Activated CD4-positive, alpha-beta memory T cell treated with anti-CD3 and anti-CD28 coated beads, Interleukin-2, amount 10 ng/mL, durations not matched to agents 7 days and 5 days (primary cell): ENCODE measurements around the gene RPS6KL1. TPM values are rescaled to one million over a fixed set of nuclear protein-coding genes. Genes with fewer than 3 reads are reported as not detected.
"Not testable (repeated sequence)": the region's sequence is repeated elsewhere in the genome, so short reads cannot be mapped to it uniquely, and the experiment has no call there.

Experiments
- CTCF ChIA-PET: fragments of 350-600 bp; sonication (Branson Sonifier 250); formaldehyde crosslinking; loops from one replicate; lab custom pipeline; 2021; ENCODE audit warnings: antibody characterized with exemption, inconsistent platforms; lab: Charles Lee
- POLR2A ChIA-PET: fragments of 350-600 bp; sonication (Branson Sonifier 250); formaldehyde crosslinking; loops from one replicate; lab custom pipeline; 2021; ENCODE audit warnings: antibody characterized with exemption; lab: Charles Lee
- DNase-seq: peaks from one replicate; pipeline ENCODE4 v3.0.0-alpha.2; 2020
- H3K27ac Mint-ChIP-seq: one replicate; pipeline ENCODE4 v1.8.0; 2021; ENCODE audit warnings: mild to moderate bottlenecking, mixed read lengths
- H3K27me3 Mint-ChIP-seq: one replicate; pipeline ENCODE4 v1.8.0; 2021; ENCODE audit warnings: mixed read lengths
- H3K36me3 Mint-ChIP-seq: one replicate; pipeline ENCODE4 v1.8.0; 2021; ENCODE audit warnings: low read depth, mixed read lengths
- H3K4me1 Mint-ChIP-seq: one replicate; pipeline ENCODE4 v1.8.0; 2021; ENCODE audit warnings: mixed read lengths
- H3K4me3 Mint-ChIP-seq: one replicate; pipeline ENCODE4 v1.8.0; 2021; ENCODE audit warnings: mild to moderate bottlenecking, mixed read lengths
- H3K9me3 Mint-ChIP-seq: one replicate; pipeline ENCODE4 v1.8.0; 2021; ENCODE audit warnings: mixed read lengths
- total RNA-seq, 2 experiments: library from RNA; stranded (reverse); gene quantifications; one replicate each; pipeline ENCODE4 v1.2.3, GENCODE V29; 2021

The RPS6KL1 gene
- total RNA-seq, 2 experiments from 2014 or later: 3.6 to 3.8 TPM

GRCh38 chr14:74931744-74932143, 8.7 kb upstream of the RPS6KL1 start:
- Mint-ChIP-seq H3K27me3 (peaks cover 26% of the 10 kb centered on the region), H3K4me1 (peaks cover 17% of the 10 kb centered on the region)
- H3K4me3 Mint-ChIP-seq, DNase-seq, H3K36me3 Mint-ChIP-seq, H3K27ac Mint-ChIP-seq, H3K9me3 Mint-ChIP-seq: not testable (repeated sequence)
- CTCF ChIA-PET: interaction anchor here (0.9 to 3.3 kb wide), 3 partner anchors 8 to 14 kb away, joined by 3 to 23 read pairs (median 3); partner anchors contain the start of gene RPS6KL1
- POLR2A ChIA-PET: interaction anchor here (0.6 to 2.9 kb wide), 3 partner anchors 8 to 571 kb away, joined by 3 to 8 read pairs (median 5); partner anchors contain the start of gene RPS6KL1

- ChIA-PET POLR2A (no interaction called here), CTCF (interaction anchor here (0.6 to 3.3 kb wide), 4 partner anchors 17 to 368 kb away, joined by 3 to 23 read pairs (median 4); no protein-coding TSS in a partner anchor)
- H3K4me3 Mint-ChIP-seq: no peak overlapping the region
- H3K36me3 Mint-ChIP-seq: no peaks in the 10 kb centered on the region
- peaks cover 33% of the 10 kb centered on the region for H3K27me3 Mint-ChIP-seq
- no peaks in the 10 kb centered on the region for H3K9me3 Mint-ChIP-seq
- no peak for DNase-seq
- H3K4me1 Mint-ChIP-seq: peaks cover 16% of the 10 kb centered on the region
- no peak overlapping the region for H3K27ac Mint-ChIP-seq
Observed at GRCh38 chr14:74929242-74929641, 6.2 kb upstream of the RPS6KL1 start.

DNA sequence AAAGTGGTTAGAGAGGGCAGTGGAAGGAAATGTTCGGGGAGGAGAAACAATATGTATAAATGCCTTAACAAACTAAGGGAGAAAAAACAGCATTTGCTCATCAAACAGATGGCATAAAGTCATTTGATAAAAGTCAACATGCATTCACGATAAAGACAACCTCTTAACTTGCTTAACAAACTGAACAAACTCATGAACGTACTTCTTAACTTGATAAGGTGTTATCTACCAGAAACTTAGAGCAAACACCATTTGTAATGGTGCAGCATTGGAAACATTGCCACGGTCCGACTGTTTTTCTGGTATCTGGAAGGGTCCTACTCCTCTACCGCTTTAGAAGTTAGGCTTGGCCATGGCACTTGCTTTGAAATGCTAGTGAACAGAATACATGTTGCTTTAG, 4.2 kb upstream of the RPS6KL1 start:
- no peaks in the 10 kb centered on the region for H3K36me3 Mint-ChIP-seq
- DNase-seq: no peak
- no peak overlapping the region for H3K27ac Mint-ChIP-seq
- H3K27me3 Mint-ChIP-seq: peaks cover 29% of the 10 kb centered on the region
- peaks cover 10% of the 10 kb centered on the region for H3K4me1 Mint-ChIP-seq
- no peaks in the 10 kb centered on the region for H3K9me3 Mint-ChIP-seq
- H3K4me3 Mint-ChIP-seq: no peak overlapping the region
- POLR2A ChIA-PET: interaction anchor here (1.1 kb wide), 1 partner anchor 14 kb away, joined by 3 read pairs; no protein-coding TSS in a partner anchor
- CTCF ChIA-PET: interaction anchor here (0.9 kb wide), 1 partner anchor 21 kb away, joined by 3 read pairs; no protein-coding TSS in a partner anchor

DNA sequence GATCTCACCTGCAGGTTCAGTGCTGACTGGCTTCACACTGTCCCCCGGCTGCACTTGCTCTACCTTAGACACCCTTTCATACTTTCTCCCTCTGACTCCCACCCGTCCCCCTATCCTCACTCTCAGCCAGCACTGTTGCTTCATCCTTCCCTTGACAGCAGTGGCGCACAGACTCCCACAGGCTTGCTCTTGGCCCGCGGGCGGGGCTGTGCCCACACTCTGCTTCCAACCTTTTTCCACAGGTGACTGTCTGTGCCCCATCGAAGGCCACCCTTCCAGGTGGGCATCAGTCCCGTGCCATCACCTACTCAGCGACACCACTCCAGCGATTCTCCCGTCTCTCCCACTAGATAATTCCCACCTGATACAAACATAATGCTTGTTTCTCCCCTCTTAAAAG, 1.0 kb upstream of the RPS6KL1 start:
- H3K9me3 Mint-ChIP-seq: no peaks in the 10 kb centered on the region
- no peak overlapping the region for H3K4me3 Mint-ChIP-seq
- POLR2A ChIA-PET: interaction anchor here (1.0 to 2.1 kb wide), 4 partner anchors 8 to 79 kb away, joined by 3 to 13 read pairs (median 4); partner anchors contain the start of genes DLST and EIF2B2
- peaks cover 20% of the 10 kb centered on the region for H3K27me3 Mint-ChIP-seq
- peaks cover 3% of the 10 kb centered on the region for H3K4me1 Mint-ChIP-seq
- no peak for DNase-seq
- no peaks in the 10 kb centered on the region for H3K36me3 Mint-ChIP-seq
- no peak overlapping the region for H3K27ac Mint-ChIP-seq
- CTCF ChIA-PET: interaction anchor here (1.4 to 2.3 kb wide), 4 partner anchors 14 to 63 kb away, joined by 4 to 16 read pairs (median 8); no protein-coding TSS in a partner anchor

- POLR2A ChIA-PET: interaction anchor here (1.6 to 2.1 kb wide), 2 partner anchors 18 to 40 kb away, joined by 6 to 13 read pairs; partner anchors contain the start of gene DLST
Observed at GRCh38 chr14:74921987-74922751, 891 bp downstream of the RPS6KL1 start.

GRCh38 chr14:74921053-74921620, 1.9 kb downstream of the RPS6KL1 start:
- POLR2A ChIA-PET: no interaction called here
- peaks cover 7% of the 10 kb centered on the region for H3K27me3 Mint-ChIP-seq
- no peaks in the 10 kb centered on the region for H3K9me3 Mint-ChIP-seq
- CTCF ChIA-PET: interaction anchor here (0.6 to 2.8 kb wide), 3 partner anchors 15 to 142 kb away, joined by 4 to 14 read pairs (median 4); no protein-coding TSS in a partner anchor
- H3K27ac Mint-ChIP-seq: no peak overlapping the region
- peaks cover 2% of the 10 kb centered on the region for H3K4me1 Mint-ChIP-seq
- H3K36me3 Mint-ChIP-seq: no peaks in the 10 kb centered on the region
- H3K4me3 Mint-ChIP-seq: no peak overlapping the region
- no peak for DNase-seq

More at GRCh38 chr14:74921987-74922751, 891 bp downstream of the RPS6KL1 start:
- no peak overlapping the region for H3K27ac Mint-ChIP-seq
- CTCF ChIA-PET: interaction anchor here (1.3 to 2.8 kb wide), 7 partner anchors 16 to 24 kb away, joined by 4 to 16 read pairs (median 4); no protein-coding TSS in a partner anchor
- no peaks in the 10 kb centered on the region for H3K36me3 Mint-ChIP-seq
- H3K4me3 Mint-ChIP-seq: peak overlapping the region; percentile 66
- H3K27me3 Mint-ChIP-seq: peaks cover 13% of the 10 kb centered on the region
- DNase-seq: no peak
- no peaks in the 10 kb centered on the region for H3K9me3 Mint-ChIP-seq
- peaks cover 2% of the 10 kb centered on the region for H3K4me1 Mint-ChIP-seq

GRCh38 chr14:74920281-74920680, 2.8 kb downstream of the RPS6KL1 start:
- ChIA-PET CTCF (interaction anchor here (0.6 to 2.8 kb wide), 2 partner anchors 14 to 142 kb away, joined by 4 to 14 read pairs; no protein-coding TSS in a partner anchor), POLR2A (no interaction called here)
- no peak overlapping the region for H3K27ac Mint-ChIP-seq
- H3K36me3 Mint-ChIP-seq: no peaks in the 10 kb centered on the region
- H3K4me1 Mint-ChIP-seq: peaks cover 2% of the 10 kb centered on the region
- no peak overlapping the region for H3K4me3 Mint-ChIP-seq
- no peak for DNase-seq
- H3K9me3 Mint-ChIP-seq: no peaks in the 10 kb centered on the region
- H3K27me3 Mint-ChIP-seq: peaks cover 3% of the 10 kb centered on the region

GRCh38 chr14:74919421-74920165, 3.5 kb downstream of the RPS6KL1 start:
- H3K9me3 Mint-ChIP-seq: no peaks in the 10 kb centered on the region
- no peaks in the 10 kb centered on the region for H3K36me3 Mint-ChIP-seq
- POLR2A ChIA-PET: no interaction called here
- H3K4me3 Mint-ChIP-seq: no peak overlapping the region
- H3K27ac Mint-ChIP-seq: no peak overlapping the region
- CTCF ChIA-PET: interaction anchor here (2.8 kb wide), 1 partner anchor 14 kb away, joined by 14 read pairs; no protein-coding TSS in a partner anchor
- peaks cover 3% of the 10 kb centered on the region for H3K27me3 Mint-ChIP-seq
- H3K4me1 Mint-ChIP-seq: peaks cover 2% of the 10 kb centered on the region
- DNase-seq: no peak

DNA sequence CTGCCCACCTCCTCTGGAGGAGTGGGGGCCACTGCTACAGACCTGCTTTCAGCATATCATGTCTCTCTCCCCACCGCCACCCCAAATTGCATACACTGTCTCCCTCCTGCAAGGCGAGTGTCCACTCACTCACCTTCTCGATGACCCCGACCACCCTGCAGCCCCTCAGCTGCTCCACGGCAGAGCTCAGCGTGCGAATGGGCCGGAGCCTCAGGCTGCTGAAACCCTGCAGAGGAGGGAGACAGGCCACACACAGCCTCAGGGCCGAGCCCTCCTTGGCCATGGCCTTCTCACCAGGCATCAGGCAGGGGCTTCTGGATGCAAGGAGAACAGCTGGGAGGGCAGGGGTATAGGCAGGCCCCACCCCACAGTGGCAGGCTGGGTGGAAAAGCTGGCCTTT, 4.7 kb downstream of the RPS6KL1 start:
- POLR2A ChIA-PET: interaction anchor here (2.0 kb wide), 1 partner anchor 13 kb away, joined by 7 read pairs; no protein-coding TSS in a partner anchor
- H3K4me3 Mint-ChIP-seq: no peak overlapping the region
- H3K36me3 Mint-ChIP-seq: no peaks in the 10 kb centered on the region
- no peaks in the 10 kb centered on the region for H3K9me3 Mint-ChIP-seq
- no peak for DNase-seq
- CTCF ChIA-PET: interaction anchor here (1.7 kb wide), 1 partner anchor 59 kb away, joined by 4 read pairs; no protein-coding TSS in a partner anchor
- peaks cover under 1% of the 10 kb centered on the region for H3K4me1 Mint-ChIP-seq
- H3K27ac Mint-ChIP-seq: no peak overlapping the region
- H3K27me3 Mint-ChIP-seq: no peaks in the 10 kb centered on the region

DNA sequence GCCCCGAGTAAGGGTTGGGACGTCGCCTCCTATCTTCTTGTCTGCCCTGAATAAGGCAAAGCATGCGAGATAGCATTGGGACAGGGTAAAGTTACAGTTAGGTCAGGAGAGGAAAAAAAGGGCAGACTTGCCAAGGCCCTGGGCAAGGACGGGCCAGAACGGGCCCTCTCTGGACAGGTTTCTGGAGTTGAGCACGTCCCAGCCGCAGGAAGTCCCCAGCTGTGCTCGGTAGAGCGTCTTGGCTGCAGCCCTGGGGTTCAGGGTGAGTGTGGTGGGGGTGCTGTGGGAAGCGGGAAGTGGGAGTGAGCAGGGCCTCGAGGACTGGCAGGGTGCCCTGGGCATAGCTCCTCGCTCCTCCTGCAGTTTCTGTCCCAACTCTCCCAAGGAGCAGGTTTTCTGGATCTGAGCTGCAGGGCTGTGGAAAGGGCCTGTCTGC, 5.4 kb downstream of the RPS6KL1 start:
- no peak overlapping the region for H3K4me3 Mint-ChIP-seq
- CTCF ChIA-PET: interaction anchor here (1.4 to 1.8 kb wide), 3 partner anchors 10 to 171 kb away, joined by 4 to 5 read pairs (median 5); no protein-coding TSS in a partner anchor
- no peaks in the 10 kb centered on the region for H3K27me3 Mint-ChIP-seq

DNA sequence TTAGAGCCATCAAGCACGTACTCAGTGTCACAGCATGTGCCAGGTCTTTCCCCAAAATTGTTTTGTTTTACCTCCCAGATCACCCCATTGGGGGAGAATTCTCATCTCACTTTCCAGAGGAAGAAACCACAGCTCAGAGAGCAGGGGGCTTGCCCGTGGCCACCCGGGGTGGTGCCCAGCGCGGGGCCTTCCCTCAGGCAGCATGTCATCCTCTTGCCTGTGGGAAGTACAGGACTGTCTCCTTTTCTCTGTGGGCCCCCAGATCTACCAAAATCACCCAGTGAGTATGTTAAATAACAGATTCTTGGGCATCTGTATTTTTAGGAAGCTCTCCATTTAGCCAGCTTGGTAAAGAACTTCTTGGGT, 5.9 kb downstream of the RPS6KL1 start:
- Mint-ChIP-seq H3K4me3 (no peak overlapping the region), H3K27me3 (no peaks in the 10 kb centered on the region), H3K9me3 (no peaks in the 10 kb centered on the region), H3K4me1 (no peaks in the 10 kb centered on the region), H3K36me3 (no peaks in the 10 kb centered on the region), H3K27ac (no peak overlapping the region)
- ChIA-PET POLR2A (interaction anchor here (2.0 kb wide), 1 partner anchor 12 kb away, joined by 7 read pairs; no protein-coding TSS in a partner anchor), CTCF (interaction anchor here (1.4 to 1.8 kb wide), 3 partner anchors 10 to 171 kb away, joined by 4 to 5 read pairs (median 5); no protein-coding TSS in a partner anchor)
- DNase-seq: no peak

More for the DNA sequence above, 5.4 kb downstream of the RPS6KL1 start:
- DNase-seq: no peak
- Mint-ChIP-seq H3K9me3 (no peaks in the 10 kb centered on the region), H3K27ac (no peak overlapping the region), H3K4me1 (no peaks in the 10 kb centered on the region), H3K36me3 (no peaks in the 10 kb centered on the region)
- POLR2A ChIA-PET: interaction anchor here (2.0 kb wide), 1 partner anchor 12 kb away, joined by 7 read pairs; no protein-coding TSS in a partner anchor

GRCh38 chr14:74915826-74916225, 7.2 kb downstream of the RPS6KL1 start:
- Mint-ChIP-seq H3K4me3 (no peak overlapping the region), H3K36me3 (no peaks in the 10 kb centered on the region), H3K27me3 (no peaks in the 10 kb centered on the region), H3K27ac (no peak overlapping the region), H3K9me3 (no peaks in the 10 kb centered on the region), H3K4me1 (no peaks in the 10 kb centered on the region)
- DNase-seq: no peak
- CTCF ChIA-PET: interaction anchor here (0.7 to 1.8 kb wide), 3 partner anchors 8 to 172 kb away, joined by 3 to 5 read pairs (median 3); no protein-coding TSS in a partner anchor
- POLR2A ChIA-PET: no interaction called here
